Measurements from ENCODE around the gene ASB7. TPM values are rescaled to one million over a fixed set of nuclear protein-coding genes. Genes with fewer than 3 reads are reported as not detected.

Gene ASB7
- polyA plus RNA-seq, 1 donor (not counting 4 experiments of a cell fraction or from before 2014, with no cell fraction given) = 10.8 TPM

GRCh38 chr15:100566850-100567628, 35.4 kb upstream of the ASB7 start:
- no peak overlapping the region for H3K4me3 ChIP-seq (ENCODE audit: control insufficient read depth in 2 of 3, extremely low read depth in 1 of 3, insufficient read depth in 2 of 3, low read depth in 1 of 3, low read length in 3 of 3)
- H2AFZ ChIP-seq (ENCODE audit: control insufficient read depth, low read length) = no peak overlapping the region
- no peaks in the 10 kb centered on the region for H4K20me1 ChIP-seq (ENCODE audit: control insufficient read depth, extremely low read depth, insufficient read depth, low read length)
- TF ChIP-seq EZH2 (IDR thresholded peaks at IDR 0.05; ENCODE audit: low read length) = no peak
- no peak for TF ChIP-seq CTCF (optimal IDR thresholded peaks at IDR 0.05 in 1 of 3, IDR thresholded peaks at IDR 0.05 in 1 of 3, conservative IDR thresholded peaks at IDR 0.05 in 1 of 3; ENCODE audit: extremely low read depth in 1 of 3, insufficient read depth in 2 of 3, low read length in 3 of 3)
- H3K9me3 ChIP-seq (ENCODE audit: control insufficient read depth, low read depth, low read length) = no peaks in the 10 kb centered on the region
- H3K4me1 ChIP-seq (ENCODE audit: control insufficient read depth, extremely low read depth, insufficient read depth, low read length) = peaks cover 4% of the 10 kb centered on the region
- H3K27me3 ChIP-seq (ENCODE audit: control insufficient read depth, extremely low read depth, insufficient read depth, low read length) = no peaks in the 10 kb centered on the region
- peaks cover 8 to 12% of the 10 kb centered on the region in 2 experiments for H3K36me3 ChIP-seq (ENCODE audit: control insufficient read depth in 2 of 2, extremely low read depth in 1 of 2, insufficient read depth in 2 of 2, low read length in 2 of 2)
- H3K27ac ChIP-seq (ENCODE audit: control insufficient read depth, insufficient read depth, low read length) = no peak overlapping the region
- H3K9me1 ChIP-seq (ENCODE audit: control insufficient read depth, extremely low read depth, insufficient read depth, low read length) = no peaks in the 10 kb centered on the region
- dilution Hi-C loops (cut with MboI; ENCODE audit: extremely low pct_ligation_motif_present, low sequenced_read_pairs) = no loop called here
- no peak overlapping the region for H3K4me2 ChIP-seq (ENCODE audit: control insufficient read depth, extremely low read depth, insufficient read depth, low read depth, low read length)
- no peak overlapping the region for H3K9ac ChIP-seq (ENCODE audit: control insufficient read depth, extremely low read depth, insufficient read depth, low read length)
- no peaks in the 10 kb centered on the region for H3K79me2 ChIP-seq (ENCODE audit: control insufficient read depth, insufficient read depth, low read length)
- FAIRE-seq = no peak
- no peak for DNase-seq (ENCODE audit: low read depth, low spot score)

- H3K9me3 ChIP-seq (ENCODE audit: control insufficient read depth, low read depth, low read length) = no peaks in the 10 kb centered on the region
- H4K20me1 ChIP-seq (ENCODE audit: control insufficient read depth, extremely low read depth, insufficient read depth, low read length) = no peaks in the 10 kb centered on the region
- H3K9me1 ChIP-seq (ENCODE audit: control insufficient read depth, extremely low read depth, insufficient read depth, low read length) = no peaks in the 10 kb centered on the region
- H3K9ac ChIP-seq (ENCODE audit: control insufficient read depth, extremely low read depth, insufficient read depth, low read length) = no peak overlapping the region
- no peaks in the 10 kb centered on the region for H3K79me2 ChIP-seq (ENCODE audit: control insufficient read depth, insufficient read depth, low read length)
- H2AFZ ChIP-seq (ENCODE audit: control insufficient read depth, low read length) = no peak overlapping the region
- H3K36me3 ChIP-seq (ENCODE audit: control insufficient read depth in 2 of 2, extremely low read depth in 1 of 2, insufficient read depth in 2 of 2, low read length in 2 of 2) = peaks cover 9 to 12% of the 10 kb centered on the region in 2 experiments
- no peaks in the 10 kb centered on the region for H3K27me3 ChIP-seq (ENCODE audit: control insufficient read depth, extremely low read depth, insufficient read depth, low read length)
- DNase-seq (ENCODE audit: low read depth, low spot score) (no peak), FAIRE-seq (no peak)
- no peak for TF ChIP-seq CTCF (optimal IDR thresholded peaks at IDR 0.05 in 1 of 3, IDR thresholded peaks at IDR 0.05 in 1 of 3, conservative IDR thresholded peaks at IDR 0.05 in 1 of 3; ENCODE audit: extremely low read depth in 1 of 3, insufficient read depth in 2 of 3, low read length in 3 of 3)
- TF ChIP-seq EZH2 (IDR thresholded peaks at IDR 0.05; ENCODE audit: low read length) = no peak
- no peak overlapping the region for H3K4me2 ChIP-seq (ENCODE audit: control insufficient read depth, extremely low read depth, insufficient read depth, low read depth, low read length)
- H3K27ac ChIP-seq (ENCODE audit: control insufficient read depth, insufficient read depth, low read length) = no peak overlapping the region
- no peak overlapping the region for H3K4me3 ChIP-seq (ENCODE audit: control insufficient read depth in 2 of 3, extremely low read depth in 1 of 3, insufficient read depth in 2 of 3, low read depth in 1 of 3, low read length in 3 of 3)
- dilution Hi-C loops (cut with MboI; ENCODE audit: extremely low pct_ligation_motif_present, low sequenced_read_pairs) = no loop called here
- H3K4me1 ChIP-seq (ENCODE audit: control insufficient read depth, extremely low read depth, insufficient read depth, low read length) = peaks cover 4% of the 10 kb centered on the region
Measured at GRCh38 chr15:100569391-100569790, 33.0 kb upstream of the ASB7 start.

All from keratinocyte (primary cell).